Right atrium auricular region (tissue), 2 donors: Measurements from ENCODE around the gene SCARF2. TPM values are rescaled to one million over a fixed set of nuclear protein-coding genes. Genes with fewer than 3 reads are reported as not detected.

Experiments
- DNase-seq: peaks from one replicate; pipeline ENCODE4 v3.0.0-alpha.2; 2019; ENCODE audit warnings: low spot score
- H3K27ac ChIP-seq, 2 donors: fragments of 200-600 bp; sonication (generic); 1 replicate in 1 of 2; 2 replicates in 1 of 2; pipeline ENCODE4 v1.5.1; 2016 to 2019
- H3K27me3 ChIP-seq, 2 donors: fragments of 200-600 bp; sonication (generic); one replicate each; pipeline versions ENCODE4 v1.5.1 to v1.6.0; 2017 to 2019
- H3K36me3 ChIP-seq: fragments of 200-600 bp; sonication (generic); one replicate; pipeline ENCODE4 v1.5.1; 2016
- H3K4me1 ChIP-seq, 2 donors: fragments of 200-600 bp; sonication (generic); one replicate each; pipeline versions ENCODE4 v1.5.1 to v1.6.0; 2017 to 2019
- H3K4me3 ChIP-seq, 2 donors: fragments of 200-600 bp; sonication (generic); 1 replicate in 1 of 2; 2 replicates in 1 of 2; pipeline ENCODE4 v1.5.1; 2017 to 2019; ENCODE audit warnings: mild to moderate bottlenecking in 1 of 2, moderate library complexity in 1 of 2
- H3K9me3 ChIP-seq, 2 donors: fragments of 200-600 bp; sonication (generic); one replicate each; pipeline ENCODE4 v1.5.1; 2019
- CTCF ChIP-seq, 2 donors: fragments of 200-600 bp; sonication (generic); IDR thresholded peaks; one replicate each; pipeline ENCODE4 v1.5.1; 2019; ENCODE audit warnings: antibody characterized with exemption in 2 of 2
- total RNA-seq, 2 donors: library from RNA; depleted of rRNA; stranded (reverse); fragments of >200 nt; gene quantifications; one replicate each; pipeline ENCODE4 v1.1.0, GENCODE V29; 2016

The SCARF2 gene
- total RNA-seq, 2 donors from 2014 or later: 6.5 to 11.0 TPM

GRCh38 chr22:20428496-20429253 is 8.9 kb downstream of the SCARF2 start:
- DNase-seq: no peak
- Histone ChIP-seq H3K9me3 (no peaks in the 10 kb centered on the region), H3K36me3 (peaks cover 3% of the 10 kb centered on the region), H3K27ac (no peak overlapping the region), H3K27me3 (peaks cover 0 to 12% of the 10 kb centered on the region in 2 donors), H3K4me1 (peaks cover 0 to 52% of the 10 kb centered on the region in 2 donors), H3K4me3 (peak overlapping the region in 1 of 2 donors; percentile 45)
- no peak for TF ChIP-seq CTCF (IDR thresholded peaks at IDR 0.05)

- Histone ChIP-seq H3K27me3 (peaks cover 0 to 12% of the 10 kb centered on the region in 2 donors), H3K4me1 (peaks cover 0 to 59% of the 10 kb centered on the region in 2 donors), H3K27ac (no peak overlapping the region), H3K36me3 (peaks cover 3% of the 10 kb centered on the region), H3K4me3 (no peak overlapping the region), H3K9me3 (no peaks in the 10 kb centered on the region)
- no peak for TF ChIP-seq CTCF (IDR thresholded peaks at IDR 0.05)
- DNase-seq: no peak
These were observed 9.6 kb downstream of the SCARF2 start for GRCh38 chr22:20427945-20428417.

- Histone ChIP-seq H3K4me1 (peaks cover 0 to 63% of the 10 kb centered on the region in 2 donors), H3K9me3 (no peaks in the 10 kb centered on the region), H3K27me3 (peaks cover 0 to 12% of the 10 kb centered on the region in 2 donors), H3K27ac (no peak overlapping the region), H3K4me3 (no peak overlapping the region), H3K36me3 (peaks cover 3% of the 10 kb centered on the region)
- no peak for TF ChIP-seq CTCF (IDR thresholded peaks at IDR 0.05)
- no peak for DNase-seq
These were observed 10.3 kb downstream of the SCARF2 start for GRCh38 chr22:20427104-20427944.

- no peak for DNase-seq
- peaks cover 3% of the 10 kb centered on the region for H3K36me3 ChIP-seq
- peaks cover 0 to 12% of the 10 kb centered on the region in 2 donors for H3K27me3 ChIP-seq
- H3K27ac ChIP-seq: no peak overlapping the region
- TF ChIP-seq CTCF (IDR thresholded peaks at IDR 0.05): no peak
- H3K4me3 ChIP-seq: peak overlapping the region in 1 of 2 donors; percentile 36
- no peaks in the 10 kb centered on the region for H3K9me3 ChIP-seq
- H3K4me1 ChIP-seq: peaks cover 0 to 57% of the 10 kb centered on the region in 2 donors
These were observed 11.4 kb downstream of the SCARF2 start for GRCh38 chr22:20426259-20426615.

- no peak for TF ChIP-seq CTCF (IDR thresholded peaks at IDR 0.05)
- H3K27me3 ChIP-seq: peaks cover 0 to 12% of the 10 kb centered on the region in 2 donors
- H3K4me1 ChIP-seq: peaks cover 0 to 51% of the 10 kb centered on the region in 2 donors
These were observed 11.9 kb downstream of the SCARF2 start for GRCh38 chr22:20425566-20426258.

More at GRCh38 chr22:20425566-20426258, 11.9 kb downstream of the SCARF2 start:
- no peak overlapping the region for H3K27ac ChIP-seq
- H3K9me3 ChIP-seq: no peaks in the 10 kb centered on the region
- DNase-seq: no peak
- H3K36me3 ChIP-seq: peaks cover 3% of the 10 kb centered on the region
- peak overlapping the region in 1 of 2 donors; percentile 36 for H3K4me3 ChIP-seq
